ENCODE results near the gene NGF.

DNA sequence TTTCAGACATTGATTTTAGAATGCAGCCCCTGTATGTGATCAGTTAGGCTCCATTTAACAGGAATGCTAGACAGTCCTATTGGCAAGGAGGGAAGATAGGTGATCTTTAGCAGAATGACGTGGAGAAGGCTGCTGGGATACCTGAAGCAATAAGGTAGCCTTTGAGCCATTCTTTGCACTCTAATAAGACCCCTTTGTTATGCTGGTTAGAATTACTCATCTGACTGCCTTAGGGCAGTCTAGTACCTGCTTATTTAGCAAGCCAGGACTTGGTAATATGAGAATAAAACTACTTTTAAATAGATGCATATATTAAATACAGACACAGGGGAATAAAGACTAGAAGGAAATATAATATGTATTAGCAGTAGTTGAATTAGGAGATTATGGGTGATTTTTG is 29.1 kb downstream of the NGF start:
- TF ChIP-seq, protein P1, sequence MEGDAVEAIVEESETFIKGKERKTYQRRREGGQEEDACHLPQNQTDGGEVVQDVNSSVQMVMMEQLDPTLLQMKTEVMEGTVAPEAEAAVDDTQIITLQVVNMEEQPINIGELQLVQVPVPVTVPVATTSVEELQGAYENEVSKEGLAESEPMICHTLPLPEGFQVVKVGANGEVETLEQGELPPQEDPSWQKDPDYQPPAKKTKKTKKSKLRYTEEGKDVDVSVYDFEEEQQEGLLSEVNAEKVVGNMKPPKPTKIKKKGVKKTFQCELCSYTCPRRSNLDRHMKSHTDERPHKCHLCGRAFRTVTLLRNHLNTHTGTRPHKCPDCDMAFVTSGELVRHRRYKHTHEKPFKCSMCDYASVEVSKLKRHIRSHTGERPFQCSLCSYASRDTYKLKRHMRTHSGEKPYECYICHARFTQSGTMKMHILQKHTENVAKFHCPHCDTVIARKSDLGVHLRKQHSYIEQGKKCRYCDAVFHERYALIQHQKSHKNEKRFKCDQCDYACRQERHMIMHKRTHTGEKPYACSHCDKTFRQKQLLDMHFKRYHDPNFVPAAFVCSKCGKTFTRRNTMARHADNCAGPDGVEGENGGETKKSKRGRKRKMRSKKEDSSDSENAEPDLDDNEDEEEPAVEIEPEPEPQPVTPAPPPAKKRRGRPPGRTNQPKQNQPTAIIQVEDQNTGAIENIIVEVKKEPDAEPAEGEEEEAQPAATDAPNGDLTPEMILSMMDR (IDR thresholded peaks at IDR 0.05) = no peak
- TF ChIP-seq POLR2A (IDR thresholded peaks at IDR 0.05) = no peak

Data from transverse colon (tissue), 3 donors.